HPDE6-E6E7 (cell line): ENCODE measurements around the gene MAP3K2.

Source experiments
- DNase-seq: peaks from one replicate; pipeline ENCODE4 v3.0.0; 2011; ENCODE audit warnings: missing footprints; ENCODE audit errors: extremely low spot score

Gene MAP3K2

GRCh38 chr2:127293748-127294562 lies 93.8 kb downstream of the MAP3K2 start, which contains the start of gene ERCC3:
Gene ERCC3 (minus strand): TSS chr2:127294144. CDS start chr2:127294081, 63 bp downstream.
- DNase-seq, result peak; percentile 81

GRCh38 chr2:127293386-127293747 lies 94.4 kb downstream of the MAP3K2 start:
- no peak for DNase-seq

- DNase-seq, result no peak
Measured at GRCh38 chr2:127288274-127288673, 99.5 kb downstream of the MAP3K2 start.

- DNase-seq, result no peak
Measured at GRCh38 chr2:127283275-127283674, 104.5 kb downstream of the MAP3K2 start.

GRCh38 chr2:127280693-127281092 lies 107.1 kb downstream of the MAP3K2 start:
- no peak for DNase-seq

- DNase-seq, result no peak
Measured at GRCh38 chr2:127279781-127280180, 108.0 kb downstream of the MAP3K2 start.

- DNase-seq, result no peak
Measured at GRCh38 chr2:127278959-127279358, 108.8 kb downstream of the MAP3K2 start.

- no peak for DNase-seq
Measured at GRCh38 chr2:127277028-127277427, 110.7 kb downstream of the MAP3K2 start.

GRCh38 chr2:127275789-127276188 lies 112.0 kb downstream of the MAP3K2 start:
- no peak for DNase-seq

- no peak for DNase-seq
Measured at GRCh38 chr2:127275356-127275755, 112.4 kb downstream of the MAP3K2 start.

GRCh38 chr2:127270663-127271062 lies 117.1 kb downstream of the MAP3K2 start:
- no peak for DNase-seq

GRCh38 chr2:127261804-127262406 lies 125.9 kb downstream of the MAP3K2 start:
- DNase-seq, result no peak

GRCh38 chr2:127259355-127259754 lies 128.4 kb downstream of the MAP3K2 start:
- DNase-seq, result no peak

GRCh38 chr2:127256866-127257265 lies 130.9 kb downstream of the MAP3K2 start:
- no peak for DNase-seq

GRCh38 chr2:127256381-127256780 lies 131.4 kb downstream of the MAP3K2 start:
- DNase-seq, result no peak

GRCh38 chr2:127255721-127256120 lies 132.1 kb downstream of the MAP3K2 start:
- DNase-seq, result no peak

- no peak for DNase-seq
Measured at GRCh38 chr2:127255146-127255545, 132.6 kb downstream of the MAP3K2 start.

- no peak for DNase-seq
Measured at GRCh38 chr2:127254386-127254981, 133.3 kb downstream of the MAP3K2 start.
